Neural progenitor cell (in vitro differentiated cells): ENCODE measurements around the gene RCC2. TPM values are rescaled to one million over a fixed set of nuclear protein-coding genes. Genes with fewer than 3 reads are reported as not detected.
"Not testable (repeated sequence)": the region's sequence is repeated elsewhere in the genome, so short reads cannot be mapped to it uniquely, and the experiment has no call there.

ENCODE experiments used
- DNase-seq: peaks from one replicate; pipeline ENCODE4 v3.0.0-alpha.2; 2016; ENCODE audit warnings: low spot score
- H2AFZ ChIP-seq: fragments of 200-600 bp; sonication (generic); replicated peaks from 2 replicates; pipeline ENCODE4 v1.6.1; 2016; ENCODE audit warnings: antibody characterized with exemption
- H3F3A ChIP-seq: fragments of 200-600 bp; sonication (generic); 2 replicates; pipeline ENCODE4 v1.6.1; 2016; ENCODE audit warnings: antibody characterized with exemption, low read depth
- H3K27ac ChIP-seq: fragments of 200-600 bp; sonication (generic); 2 replicates; pipeline ENCODE4 v1.5.1; 2016; ENCODE audit warnings: mild to moderate bottlenecking
- H3K27me3 ChIP-seq: fragments of 200-600 bp; sonication (generic); 2 replicates; pipeline ENCODE4 v1.6.1; 2016; ENCODE audit warnings: mild to moderate bottlenecking, moderate library complexity
- H3K36me3 ChIP-seq: fragments of 200-600 bp; sonication (generic); 2 replicates; pipeline ENCODE4 v1.5.1; 2016
- H3K4me1 ChIP-seq: fragments of 200-600 bp; sonication (generic); 2 replicates; pipeline ENCODE4 v1.6.1; 2016; ENCODE audit warnings: mixed run types
- H3K4me2 ChIP-seq: fragments of 200-600 bp; sonication (generic); 2 replicates; pipeline ENCODE4 v1.6.1; 2016
- H3K4me3 ChIP-seq: fragments of 200-600 bp; sonication (generic); 2 replicates; pipeline ENCODE4 v1.5.1; 2016
- H3K79me2 ChIP-seq: fragments of 200-600 bp; sonication (generic); 2 replicates; pipeline ENCODE4 v1.6.1; 2016; ENCODE audit warnings: low read depth
- H3K9ac ChIP-seq: fragments of 200-600 bp; sonication (generic); 2 replicates; pipeline ENCODE4 v1.6.1; 2016
- H3K9me3 ChIP-seq: fragments of 200-600 bp; sonication (generic); 2 replicates; pipeline ENCODE4 v1.5.1; 2016; ENCODE audit warnings: low read depth
- H4K20me1 ChIP-seq: fragments of 200-600 bp; sonication (generic); 2 replicates; pipeline ENCODE4 v1.6.1; 2016; ENCODE audit warnings: low read depth
- H3K27ac Mint-ChIP-seq: 3 replicates; pipeline ENCODE4 v1.8.0; 2021; ENCODE audit warnings: mixed read lengths
- H3K27me3 Mint-ChIP-seq: 2 replicates; pipeline ENCODE4 v1.8.0; 2022; ENCODE audit warnings: low read depth, mild to moderate bottlenecking, inconsistent platforms, moderate library complexity, mixed read lengths; ENCODE audit not compliant: insufficient read depth
- H3K36me3 Mint-ChIP-seq: 3 replicates; pipeline ENCODE4 v1.8.0; 2021; ENCODE audit warnings: mixed read lengths
- H3K4me1 Mint-ChIP-seq: 3 replicates; pipeline ENCODE4 v1.8.0; 2021; ENCODE audit warnings: mixed read lengths
- H3K4me3 Mint-ChIP-seq: 3 replicates; pipeline ENCODE4 v1.8.0; 2021; ENCODE audit warnings: mild to moderate bottlenecking, moderate library complexity, mixed read lengths
- H3K9me3 Mint-ChIP-seq: 3 replicates; pipeline ENCODE4 v1.8.0; 2020; ENCODE audit warnings: mixed read lengths
- EZH2 ChIP-seq: fragments of 200-600 bp; sonication (generic); IDR thresholded peaks from 2 replicates; pipeline ENCODE4 v1.6.1; 2017; ENCODE audit warnings: antibody characterized with exemption, mild to moderate bottlenecking, moderate library complexity
- EZH2phosphoT487 ChIP-seq: fragments of 200-600 bp; sonication (generic); IDR thresholded peaks from 2 replicates; pipeline ENCODE4 v1.6.1; 2017; ENCODE audit warnings: antibody characterized with exemption
- total RNA-seq: library from RNA; depleted of rRNA; stranded (reverse); fragments of >200 nt; gene quantifications from 2 replicates; pipeline ENCODE4 v1.2.3, GENCODE V29; 2015; ENCODE audit warnings: low replicate concordance
- TF ChIP-seq, protein P1 (sequence below): fragments of 200-600 bp; sonication (generic); IDR thresholded peaks from 2 replicates; pipeline ENCODE4 v1.5.1; 2017; ENCODE audit warnings: antibody characterized with exemption, mild to moderate bottlenecking

The RCC2 gene
- total RNA-seq, 1 donor from 2014 or later, result 126 TPM

DNA sequence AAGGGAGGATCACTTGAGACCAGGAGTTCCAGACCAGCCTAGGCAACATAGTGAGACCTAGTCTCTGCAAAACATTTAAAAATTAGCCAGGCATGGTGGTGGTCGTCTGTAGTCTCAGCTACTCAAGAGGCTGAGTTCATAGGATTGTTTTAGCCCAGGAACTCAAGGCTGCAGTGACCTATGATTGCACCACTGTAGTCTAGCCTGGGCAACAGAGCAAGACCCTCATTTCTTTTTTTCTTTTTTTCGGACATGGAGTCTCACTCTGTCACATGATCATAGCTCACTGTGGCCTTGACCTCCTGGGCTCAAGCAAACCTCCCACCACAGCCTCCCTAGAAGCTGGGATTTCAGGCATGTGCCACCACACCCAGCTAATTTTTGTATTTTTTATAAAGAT lies 31.9 kb upstream of the RCC2 start:
- Histone ChIP-seq H3K36me3 (no peaks in the 10 kb centered on the region), H3K4me3 (no peak overlapping the region), H3K27ac (no peak overlapping the region), H3K4me1 (peaks cover 5% of the 10 kb centered on the region), H2AFZ (no peak overlapping the region), H3K9me3 (no peaks in the 10 kb centered on the region), H3K9ac (no peak overlapping the region), H3K79me2 (no peaks in the 10 kb centered on the region), H4K20me1 (no peaks in the 10 kb centered on the region), H3K4me2 (no peak overlapping the region), H3K27me3 (no peaks in the 10 kb centered on the region), H3F3A (peaks cover 20% of the 10 kb centered on the region)
- H3K36me3 Mint-ChIP-seq, result no peaks in the 10 kb centered on the region
- no peak overlapping the region for H3K4me3 Mint-ChIP-seq
- no peak overlapping the region for H3K27ac Mint-ChIP-seq
- peaks cover 6% of the 10 kb centered on the region for H3K27me3 Mint-ChIP-seq
- TF ChIP-seq EZH2, result no peak
- TF ChIP-seq EZH2phosphoT487, result no peak
- TF ChIP-seq, protein P1, sequence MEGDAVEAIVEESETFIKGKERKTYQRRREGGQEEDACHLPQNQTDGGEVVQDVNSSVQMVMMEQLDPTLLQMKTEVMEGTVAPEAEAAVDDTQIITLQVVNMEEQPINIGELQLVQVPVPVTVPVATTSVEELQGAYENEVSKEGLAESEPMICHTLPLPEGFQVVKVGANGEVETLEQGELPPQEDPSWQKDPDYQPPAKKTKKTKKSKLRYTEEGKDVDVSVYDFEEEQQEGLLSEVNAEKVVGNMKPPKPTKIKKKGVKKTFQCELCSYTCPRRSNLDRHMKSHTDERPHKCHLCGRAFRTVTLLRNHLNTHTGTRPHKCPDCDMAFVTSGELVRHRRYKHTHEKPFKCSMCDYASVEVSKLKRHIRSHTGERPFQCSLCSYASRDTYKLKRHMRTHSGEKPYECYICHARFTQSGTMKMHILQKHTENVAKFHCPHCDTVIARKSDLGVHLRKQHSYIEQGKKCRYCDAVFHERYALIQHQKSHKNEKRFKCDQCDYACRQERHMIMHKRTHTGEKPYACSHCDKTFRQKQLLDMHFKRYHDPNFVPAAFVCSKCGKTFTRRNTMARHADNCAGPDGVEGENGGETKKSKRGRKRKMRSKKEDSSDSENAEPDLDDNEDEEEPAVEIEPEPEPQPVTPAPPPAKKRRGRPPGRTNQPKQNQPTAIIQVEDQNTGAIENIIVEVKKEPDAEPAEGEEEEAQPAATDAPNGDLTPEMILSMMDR, result no peak
- peaks cover 7% of the 10 kb centered on the region for H3K4me1 Mint-ChIP-seq
- no peak for DNase-seq
- H3K9me3 Mint-ChIP-seq, result no peaks in the 10 kb centered on the region

DNA sequence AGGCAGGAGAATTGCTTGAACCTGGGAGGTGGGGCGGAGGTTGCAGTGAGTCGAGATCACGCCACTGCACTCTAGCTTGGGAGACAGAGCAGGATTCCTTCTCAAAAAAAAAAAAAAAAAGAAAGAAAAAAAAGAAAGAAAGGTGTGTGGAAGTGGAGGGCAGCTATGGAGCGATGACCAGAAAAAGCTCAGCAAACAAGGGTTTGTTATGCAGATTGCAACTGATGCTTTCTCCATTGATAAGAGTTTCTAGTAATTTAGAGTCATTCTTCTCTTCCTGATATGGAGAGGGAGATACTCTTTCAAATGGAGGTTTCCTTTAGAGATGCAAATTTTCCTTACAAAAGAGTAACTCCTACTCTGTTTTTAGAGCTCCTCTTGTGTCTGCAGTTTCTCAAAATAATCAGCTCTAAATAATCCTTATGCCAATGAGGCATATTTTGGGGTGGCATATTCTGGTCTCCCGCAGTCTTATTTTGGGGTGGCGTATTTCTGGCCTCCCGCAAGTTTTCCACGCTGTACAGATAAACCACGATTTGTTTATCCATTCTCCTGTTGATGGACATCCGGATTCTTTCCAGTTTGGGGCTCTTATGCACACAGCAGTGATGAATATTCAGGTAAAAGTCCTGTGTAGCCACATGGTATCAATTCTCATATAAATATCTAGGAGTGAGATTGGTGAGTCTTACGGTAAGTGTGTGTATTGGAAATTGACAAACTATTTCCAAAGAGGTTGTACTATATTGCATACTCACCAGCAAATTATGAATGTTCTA lies 30.7 kb upstream of the RCC2 start:
- H3K27ac ChIP-seq, result no peak overlapping the region
- Mint-ChIP-seq H3K4me3 (no peak overlapping the region), H3K27ac (no peak overlapping the region)

DNA sequence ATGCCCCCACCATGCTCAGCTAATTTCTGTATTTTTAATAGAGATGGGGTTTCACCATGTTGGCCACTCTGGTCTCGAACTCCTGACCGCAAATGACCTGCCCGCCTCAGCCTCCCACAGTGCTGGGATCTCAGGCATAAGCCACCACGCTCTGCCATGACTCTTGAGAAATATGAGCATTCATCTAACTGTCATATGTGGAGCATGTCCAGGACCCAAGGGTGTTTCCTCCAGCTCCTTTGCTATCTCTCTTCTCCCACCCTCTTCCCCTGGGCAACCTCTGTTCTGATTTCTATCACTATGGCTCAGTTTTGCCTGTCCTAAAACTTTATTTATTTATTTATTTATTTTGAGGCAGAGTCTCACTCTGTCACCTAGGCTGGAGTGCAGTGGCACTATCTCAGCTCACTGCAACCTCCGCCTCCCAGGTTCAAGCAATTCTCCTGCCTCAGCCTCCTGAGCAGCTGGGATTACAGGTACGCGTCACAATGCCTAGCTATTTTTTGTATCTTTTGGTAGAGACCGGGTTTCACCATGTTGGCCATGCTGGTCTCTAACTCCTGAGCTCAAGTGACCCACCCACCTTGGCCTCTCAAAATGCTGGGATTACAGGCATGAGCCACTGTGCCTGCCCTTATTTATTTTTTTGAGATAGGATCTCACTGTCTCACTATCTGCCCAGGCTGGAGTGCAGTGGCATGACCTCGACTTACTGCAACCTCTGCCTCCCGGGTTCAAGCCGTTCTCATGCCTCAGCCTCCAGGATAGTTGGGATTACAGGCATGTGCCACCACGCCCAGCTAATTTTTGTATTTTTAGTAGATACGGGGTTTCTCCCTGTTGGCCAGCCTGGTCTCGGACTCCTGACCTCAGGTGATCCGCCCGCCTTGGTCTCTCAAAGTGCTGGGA lies 29.1 kb upstream of the RCC2 start:
- H3K27ac Mint-ChIP-seq, DNase-seq, H3K4me3 ChIP-seq, H3K79me2 ChIP-seq, H3K9me3 Mint-ChIP-seq, H3K4me1 Mint-ChIP-seq, H3K36me3 ChIP-seq, H3K4me1 ChIP-seq, H3K9me3 ChIP-seq, H3K36me3 Mint-ChIP-seq, H3K9ac ChIP-seq, H3K27ac ChIP-seq, H4K20me1 ChIP-seq, H3K27me3 Mint-ChIP-seq, H3K4me2 ChIP-seq, H3F3A ChIP-seq, H2AFZ ChIP-seq, H3K4me3 Mint-ChIP-seq, H3K27me3 ChIP-seq: not testable (repeated sequence)

More for the DNA sequence above, 30.7 kb upstream of the RCC2 start:
- Mint-ChIP-seq H3K36me3 (no peaks in the 10 kb centered on the region), H3K9me3 (no peaks in the 10 kb centered on the region), H3K4me1 (peaks cover 4% of the 10 kb centered on the region), H3K27me3 (peaks cover 6% of the 10 kb centered on the region)
- Histone ChIP-seq H2AFZ (peak overlapping the region; percentile 7), H3K4me1 (peaks cover 5% of the 10 kb centered on the region), H4K20me1 (no peaks in the 10 kb centered on the region), H3K9ac (no peak overlapping the region), H3K4me2 (peak overlapping the region; percentile 30), H3K9me3 (no peaks in the 10 kb centered on the region), H3F3A (peaks cover 20% of the 10 kb centered on the region), H3K27me3 (no peaks in the 10 kb centered on the region), H3K4me3 (peak overlapping the region; percentile 2), H3K79me2 (no peaks in the 10 kb centered on the region), H3K36me3 (no peaks in the 10 kb centered on the region)
- no peak for DNase-seq
- TF ChIP-seq, protein P1, result no peak
- no peak for TF ChIP-seq EZH2phosphoT487
- no peak for TF ChIP-seq EZH2
